OCI-LY7 (cell line): ENCODE data around the gene CEP97. TPM values are rescaled to one million over a fixed set of nuclear protein-coding genes. Genes with fewer than 3 reads are reported as not detected.

Experiments
- Bru-seq: library from RNA; stranded (reverse); fragments of 400-500 nt; gene quantifications from one replicate; lab custom pipeline; 2021; lab: Mats Ljungman, UMichigan
- BruChase-seq, 2 experiments: library from RNA; stranded (reverse); fragments of 400-500 nt; gene quantifications; one replicate each; lab custom pipeline; 2021; lab: Mats Ljungman, UMichigan
- BruUV-seq: library from RNA; stranded (reverse); fragments of 400-500 nt; replicated peaks from 2 replicates; lab custom pipeline; 2021; lab: Mats Ljungman, UMichigan
- CTCF ChIA-PET: fragments of 300-600 bp; sonication (Branson Sonifier 250); formaldehyde crosslinking; loops from one replicate; lab custom pipeline; 2022; ENCODE audit warnings: antibody characterized with exemption; ENCODE audit not compliant: unreplicated experiment; lab: Charles Lee
- POLR2A ChIA-PET: fragments of 300-600 bp; sonication (Branson Sonifier 250); formaldehyde crosslinking; loops from one replicate; lab custom pipeline; 2022; ENCODE audit warnings: antibody characterized with exemption; lab: Charles Lee
- DNase-seq: peaks from one replicate; pipeline ENCODE4 v3.0.0-alpha.2; 2015; ENCODE audit warnings: low spot score
- H2AFZ ChIP-seq: fragments of 200-600 bp; sonication (generic), shearing (Covaris generic); 2 replicates; pipeline ENCODE4 v1.6.1; 2014; ENCODE audit warnings: mild to moderate bottlenecking, antibody characterized with exemption, low read length, moderate library complexity
- H3K27ac ChIP-seq: fragments of 200-600 bp; sonication (generic); 2 replicates; pipeline ENCODE4 v1.5.1; 2014; ENCODE audit warnings: mixed run types, low read depth, mild to moderate bottlenecking, moderate library complexity, low read length, inconsistent platforms; ENCODE audit not compliant: poor library complexity, severe bottlenecking
- H3K36me3 ChIP-seq: fragments of 200-600 bp; sonication (generic); 2 replicates; pipeline ENCODE4 v1.6.1; 2014; ENCODE audit warnings: mild to moderate bottlenecking, antibody characterized with exemption, low read length, moderate library complexity, mixed read lengths; ENCODE audit not compliant: insufficient read depth
- H3K4me1 ChIP-seq: fragments of 200-600 bp; sonication (generic); 2 replicates; pipeline ENCODE4 v1.5.1; 2014; ENCODE audit warnings: mild to moderate bottlenecking, low read length; ENCODE audit not compliant: insufficient read depth, poor library complexity, severe bottlenecking
- H3K4me2 ChIP-seq: fragments of 200-600 bp; sonication (generic); 2 replicates; pipeline ENCODE4 v1.6.1; 2014; ENCODE audit warnings: mild to moderate bottlenecking, low read length
- H3K4me3 ChIP-seq: fragments of 200-600 bp; sonication (generic); 2 replicates; pipeline ENCODE4 v1.5.1; 2014; ENCODE audit warnings: mild to moderate bottlenecking, low read depth, low read length; ENCODE audit not compliant: poor library complexity, severe bottlenecking
- H3K79me2 ChIP-seq: fragments of 200-600 bp; sonication (generic); 2 replicates; pipeline ENCODE4 v1.6.1; 2016; ENCODE audit warnings: low read depth, mild to moderate bottlenecking, low read length, moderate library complexity, mixed read lengths; ENCODE audit not compliant: insufficient read depth
- H3K9me2 ChIP-seq: fragments of 200-600 bp; sonication (generic); 2 replicates; pipeline ENCODE4 v1.6.1; 2016; ENCODE audit warnings: mild to moderate bottlenecking, low read length, mixed read lengths; ENCODE audit not compliant: insufficient read depth
- H3K9me3 ChIP-seq: fragments of 200-600 bp; sonication (generic); 2 replicates; pipeline ENCODE4 v1.6.1; 2014; ENCODE audit warnings: mild to moderate bottlenecking, mixed run types, low read length, mixed read lengths
- H4K20me1 ChIP-seq: fragments of 200-600 bp; sonication (generic); 2 replicates; pipeline ENCODE4 v1.6.1; 2014; ENCODE audit warnings: mild to moderate bottlenecking, antibody characterized with exemption, low read length, moderate library complexity, mixed read lengths; ENCODE audit not compliant: insufficient read depth
- EZH2phosphoT487 ChIP-seq: fragments of 200-600 bp; sonication (generic); IDR thresholded peaks from 2 replicates; pipeline ENCODE4 v1.6.1; 2018; ENCODE audit warnings: low read depth, borderline replicate concordance, mild to moderate bottlenecking, mixed run types, antibody characterized with exemption, low read length, moderate library complexity, mixed read lengths
- intact Hi-C: fragments of 100-400 bp; cut with micrococcal nuclease; formaldehyde crosslinking; loops from one replicate; pipeline ENCODE4 v1.10.0; 2022; ENCODE audit not compliant: unreplicated experiment
- long read RNA-seq: library from polyadenylated mRNA; stranded (forward); transcript quantifications from one replicate; pipeline ENCODE4 v2.0.0, GENCODE V29; 2022
- total RNA-seq, 2 experiments: library from RNA; depleted of rRNA in 1 of 2; stranded (reverse); fragments of >200 nt in 1 of 2; shearing (Covaris generic) in 1 of 2; gene quantifications; 2 replicates each; pipeline ENCODE4 v1.2.3, GENCODE V29; 2014 to 2022
- TF ChIP-seq, protein P1 (sequence below): fragments of 200-600 bp; sonication (generic); conservative IDR thresholded peaks from 2 replicates; pipeline ENCODE4 v1.5.1; 2014; ENCODE audit warnings: mild to moderate bottlenecking, antibody characterized with exemption, low read length, moderate library complexity, mixed read lengths

The CEP97 gene, protein sequence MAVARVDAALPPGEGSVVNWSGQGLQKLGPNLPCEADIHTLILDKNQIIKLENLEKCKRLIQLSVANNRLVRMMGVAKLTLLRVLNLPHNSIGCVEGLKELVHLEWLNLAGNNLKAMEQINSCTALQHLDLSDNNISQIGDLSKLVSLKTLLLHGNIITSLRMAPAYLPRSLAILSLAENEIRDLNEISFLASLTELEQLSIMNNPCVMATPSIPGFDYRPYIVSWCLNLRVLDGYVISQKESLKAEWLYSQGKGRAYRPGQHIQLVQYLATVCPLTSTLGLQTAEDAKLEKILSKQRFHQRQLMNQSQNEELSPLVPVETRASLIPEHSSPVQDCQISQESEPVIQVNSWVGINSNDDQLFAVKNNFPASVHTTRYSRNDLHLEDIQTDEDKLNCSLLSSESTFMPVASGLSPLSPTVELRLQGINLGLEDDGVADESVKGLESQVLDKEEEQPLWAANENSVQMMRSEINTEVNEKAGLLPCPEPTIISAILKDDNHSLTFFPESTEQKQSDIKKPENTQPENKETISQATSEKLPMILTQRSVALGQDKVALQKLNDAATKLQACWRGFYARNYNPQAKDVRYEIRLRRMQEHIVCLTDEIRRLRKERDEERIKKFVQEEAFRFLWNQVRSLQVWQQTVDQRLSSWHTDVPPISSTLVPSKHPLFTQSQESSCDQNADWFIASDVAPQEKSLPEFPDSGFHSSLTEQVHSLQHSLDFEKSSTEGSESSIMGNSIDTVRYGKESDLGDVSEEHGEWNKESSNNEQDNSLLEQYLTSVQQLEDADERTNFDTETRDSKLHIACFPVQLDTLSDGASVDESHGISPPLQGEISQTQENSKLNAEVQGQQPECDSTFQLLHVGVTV
- total RNA-seq (2014; rRNA removed; shearing (Covaris generic)) (25.3 and 27.3 TPM in 2 replicates), total RNA-seq (2022) (43.5 and 46.7 TPM in 2 replicates), Bru-seq, nascent RNA (percentile 92 among the genes with signal in this experiment), BruChase-seq, experiment 1, labeled RNA remaining after a 6-hour chase (percentile 87 among the genes with signal in this experiment), BruChase-seq, experiment 2, labeled RNA remaining after a 2-hour chase (percentile 96 among the genes with signal in this experiment)
- long read RNA-seq, full-length matches to known transcripts, result 9 of 34 reads
- long read RNA-seq, partial matches to known transcripts, result 4 of 34 reads
- long read RNA-seq, other reads (novel, unspliced or antisense), result 21 of 34 reads

DNA sequence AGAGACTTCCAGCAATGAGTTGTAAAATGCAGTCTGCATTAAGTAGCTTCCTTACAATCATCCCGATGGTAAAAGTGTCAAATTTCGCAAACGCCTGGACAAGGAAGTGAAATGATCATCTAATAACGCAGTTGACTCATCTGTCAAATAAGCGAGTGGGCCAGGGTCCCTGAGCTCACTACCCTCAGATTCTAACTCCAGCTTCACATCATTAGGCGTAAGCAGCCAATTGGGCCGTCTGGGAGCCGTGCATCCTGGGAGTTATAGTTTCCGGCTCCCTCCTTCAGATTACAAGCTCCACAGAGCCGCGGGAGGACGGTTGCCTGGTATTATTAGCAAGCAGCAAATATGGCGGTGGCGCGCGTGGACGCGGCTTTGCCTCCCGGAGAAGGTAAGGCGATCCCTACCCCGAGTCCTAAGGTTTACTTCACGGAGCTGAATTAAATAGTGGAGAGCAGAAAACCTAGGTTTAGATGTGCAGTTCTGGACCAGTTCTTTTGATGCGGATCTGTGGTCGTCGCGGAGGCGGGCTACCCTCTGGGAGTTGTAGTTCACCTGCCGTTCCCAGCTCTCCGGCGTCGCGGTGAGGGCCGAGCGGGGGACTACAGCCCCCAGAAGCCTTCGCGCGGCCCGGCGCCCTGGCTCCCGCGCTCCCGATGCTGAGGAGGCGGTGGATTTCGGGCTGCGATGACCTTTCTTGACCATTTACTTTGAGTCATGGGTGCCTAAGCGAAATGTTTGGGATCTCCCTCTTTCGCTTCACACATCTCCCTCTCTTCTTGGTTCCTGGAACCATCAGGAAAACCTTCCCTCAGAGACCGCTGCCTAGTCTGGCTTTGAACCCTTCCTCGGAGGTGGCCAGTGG, at the start of gene CEP97:
Gene CEP97, plus strand, starts transcription at position 286 of the 865 bp plus-strand sequence. Its CDS starts 63 bp downstream, at position 349.
- Histone ChIP-seq H3K9me3 (peaks cover 4% of the 10 kb centered on the region; the same call in 1 of the 2 replicates), H3K36me3 (peaks cover 34% of the 10 kb centered on the region), H3K4me3 (peak within 1 kb of the TSS; percentile 87), H3K27ac (peak within 1 kb of the TSS; percentile 83), H2AFZ (peak within 1 kb of the TSS; percentile 73; the same call in 1 of the 2 replicates), H3K4me1 (peaks cover 47% of the 10 kb centered on the region), H4K20me1 (no peaks in the 10 kb centered on the region), H3K9me2 (no peaks in the 10 kb centered on the region), H3K79me2 (peaks cover 53% of the 10 kb centered on the region), H3K4me2 (peak within 1 kb of the TSS; percentile 86)
- POLR2A ChIA-PET, result interaction anchor here (0.6 to 2.3 kb wide), 26 partner anchors 11 to 417 kb away, joined by 3 to 12 read pairs (median 5); partner anchors contain the start of genes NXPE3, RPL24 and ZBTB11
- DNase-seq, result peak; percentile 96
- TF ChIP-seq EZH2phosphoT487, result no peak
- TF ChIP-seq, protein P1, sequence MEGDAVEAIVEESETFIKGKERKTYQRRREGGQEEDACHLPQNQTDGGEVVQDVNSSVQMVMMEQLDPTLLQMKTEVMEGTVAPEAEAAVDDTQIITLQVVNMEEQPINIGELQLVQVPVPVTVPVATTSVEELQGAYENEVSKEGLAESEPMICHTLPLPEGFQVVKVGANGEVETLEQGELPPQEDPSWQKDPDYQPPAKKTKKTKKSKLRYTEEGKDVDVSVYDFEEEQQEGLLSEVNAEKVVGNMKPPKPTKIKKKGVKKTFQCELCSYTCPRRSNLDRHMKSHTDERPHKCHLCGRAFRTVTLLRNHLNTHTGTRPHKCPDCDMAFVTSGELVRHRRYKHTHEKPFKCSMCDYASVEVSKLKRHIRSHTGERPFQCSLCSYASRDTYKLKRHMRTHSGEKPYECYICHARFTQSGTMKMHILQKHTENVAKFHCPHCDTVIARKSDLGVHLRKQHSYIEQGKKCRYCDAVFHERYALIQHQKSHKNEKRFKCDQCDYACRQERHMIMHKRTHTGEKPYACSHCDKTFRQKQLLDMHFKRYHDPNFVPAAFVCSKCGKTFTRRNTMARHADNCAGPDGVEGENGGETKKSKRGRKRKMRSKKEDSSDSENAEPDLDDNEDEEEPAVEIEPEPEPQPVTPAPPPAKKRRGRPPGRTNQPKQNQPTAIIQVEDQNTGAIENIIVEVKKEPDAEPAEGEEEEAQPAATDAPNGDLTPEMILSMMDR, result no peak
- intact Hi-C loops, result loop anchor here (1.0 to 5.0 kb wide), 2 partner anchors 37 to 55 kb away; partner anchors contain the start of genes NXPE3 and RPL24
- CTCF ChIA-PET, result interaction anchor here (0.7 to 1.4 kb wide), 3 partner anchors 23 to 78 kb away, joined by 4 read pairs; no protein-coding TSS in a partner anchor
- no TSS peak for BruUV-seq

DNA sequence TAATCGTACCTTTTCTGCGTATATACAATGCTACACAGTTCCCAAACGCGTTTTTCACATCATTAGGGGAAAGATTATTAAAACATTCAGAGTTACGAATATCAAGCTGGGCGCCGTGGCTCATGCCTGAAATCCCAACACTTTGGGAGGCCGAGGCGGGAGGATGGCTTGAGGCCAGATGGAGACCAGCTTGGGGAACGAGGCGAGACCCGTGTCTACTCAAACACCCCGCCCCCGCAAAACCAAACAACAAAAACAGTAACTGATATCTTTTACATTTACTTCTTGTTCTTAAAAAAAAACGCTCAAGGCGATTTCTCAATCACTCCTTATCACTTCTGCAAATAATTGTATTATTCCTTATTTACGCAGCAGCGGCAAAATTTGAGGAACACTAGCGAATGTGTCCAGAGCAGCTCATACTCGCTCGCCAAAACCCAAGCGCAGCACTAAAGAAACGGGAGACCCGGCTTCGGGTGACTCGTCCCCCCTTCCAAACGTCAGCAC, 48.7 kb upstream of the CEP97 start:
- ChIA-PET POLR2A (interaction anchor here (0.5 to 2.6 kb wide), 7 partner anchors 10 to 1009 kb away, joined by 3 to 8 read pairs (median 3); partner anchors contain the start of gene CEP97), CTCF (interaction anchor here (1.4 kb wide), 1 partner anchor 10 kb away, joined by 3 read pairs; no protein-coding TSS in a partner anchor)
- H3K4me1 ChIP-seq, result peaks cover 26% of the 10 kb centered on the region
- peak overlapping the region; percentile 75 for H3K4me2 ChIP-seq
- no peaks in the 10 kb centered on the region for H3K9me3 ChIP-seq
- H3K9me2 ChIP-seq, result no peaks in the 10 kb centered on the region
- DNase-seq, result peak; percentile 19
- peak overlapping the region; percentile 7; the same call in 1 of the 2 replicates for H2AFZ ChIP-seq
- H3K4me3 ChIP-seq, result peak overlapping the region; percentile 94
- H3K36me3 ChIP-seq, result peaks cover 49% of the 10 kb centered on the region
- peaks cover 66% of the 10 kb centered on the region for H3K79me2 ChIP-seq
- TF ChIP-seq, protein P1, result no peak
- TF ChIP-seq EZH2phosphoT487, result no peak
- peaks cover 13% of the 10 kb centered on the region; the same call in 1 of the 2 replicates for H4K20me1 ChIP-seq
- BruUV-seq, result no TSS peak
- H3K27ac ChIP-seq, result peak overlapping the region; percentile 85
- intact Hi-C loops, result loop anchor here (1.0 to 2.0 kb wide), 3 partner anchors 101 to 223 kb away; partner anchors contain the start of genes PCNP and SENP7
